Stimulated activated CD8-positive, alpha-beta memory T cell treated with anti-CD3 and anti-CD28 coated beads, Interleukin-2, amount 100 ng/mL, for 48 hours (primary cell): ENCODE results near the gene ANKMY1.

Experiments
- DNase-seq, 2 donors: peaks; one replicate each; pipeline ENCODE4 v3.0.0-alpha.2; 2020; ENCODE audit warnings: low read depth in 2 of 2

ANKMY1 gene

DNA sequence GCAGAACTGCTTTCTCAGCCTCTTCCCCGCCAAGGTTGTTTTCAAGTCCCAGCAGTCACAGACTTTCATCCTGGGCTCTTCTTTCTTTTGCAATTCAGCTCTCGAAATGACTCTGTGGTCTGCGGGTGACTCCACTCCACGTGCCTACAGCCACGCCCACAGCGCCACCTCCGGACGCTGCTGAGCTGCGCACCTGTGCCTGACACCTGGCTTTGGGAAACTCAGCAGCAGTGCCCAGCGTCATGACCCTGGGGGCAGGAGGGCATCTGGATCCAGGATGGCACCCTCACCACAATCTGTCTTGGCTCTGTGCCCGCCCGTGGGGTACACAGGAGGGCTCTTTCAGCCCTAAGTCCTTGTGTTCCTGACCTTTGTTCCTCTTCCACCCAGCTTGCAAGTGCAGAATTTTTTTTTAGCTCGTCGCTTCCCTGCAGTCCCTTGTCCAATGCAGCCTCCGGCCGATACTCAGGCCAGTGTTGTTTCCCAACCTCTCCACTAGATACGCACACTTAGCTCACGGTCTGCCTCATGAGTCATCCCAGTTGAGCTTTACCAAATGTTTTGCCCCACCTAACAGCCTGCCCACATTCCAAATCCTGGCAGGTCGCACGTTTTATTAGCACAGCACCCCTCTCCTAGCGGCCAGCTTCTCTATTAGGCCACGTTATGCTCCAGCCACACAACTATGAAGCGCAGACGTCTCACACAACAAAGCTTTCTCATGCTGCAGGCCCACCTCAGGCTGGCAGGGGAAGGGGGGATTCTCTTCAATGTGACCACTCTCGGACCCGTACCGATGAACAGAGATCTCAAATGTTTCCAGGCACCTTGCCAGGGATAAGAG, 22.2 kb upstream of the ANKMY1 start:
- peak in 1 of 2 donors; percentile 66 for DNase-seq

DNA sequence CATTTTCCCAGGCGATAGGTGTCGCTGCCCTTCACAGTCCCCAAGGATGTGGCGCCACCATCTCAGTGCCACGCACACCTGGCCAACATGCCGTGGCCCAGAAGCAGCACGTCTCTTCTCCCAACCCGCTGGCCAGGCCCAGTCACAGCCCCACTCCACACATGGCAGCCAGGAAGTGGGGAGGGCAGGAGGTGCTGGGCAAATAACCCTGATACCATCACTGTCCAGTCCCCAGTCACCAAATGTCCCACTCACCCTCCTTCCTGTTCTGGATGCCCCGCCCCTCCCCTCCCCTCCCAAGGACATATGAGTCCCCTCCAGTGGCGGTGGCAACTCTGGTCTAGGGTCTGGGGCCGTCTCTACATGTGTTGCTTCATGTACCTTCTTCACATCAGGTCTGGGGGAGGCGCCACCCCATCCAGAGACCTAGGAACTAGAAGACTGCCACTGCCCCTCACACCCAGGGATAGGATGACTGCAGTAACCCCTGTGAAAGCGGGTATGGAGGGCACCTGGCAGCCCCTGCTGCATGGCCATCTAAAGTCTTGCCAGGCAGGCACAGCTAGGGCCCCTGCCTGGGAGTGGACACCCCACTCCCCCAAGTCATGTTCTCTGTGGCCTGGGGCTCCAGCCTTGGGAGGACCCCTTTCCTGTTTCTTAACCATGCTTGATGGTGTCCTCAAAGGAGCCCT, 21.4 kb upstream of the ANKMY1 start:
- DNase-seq, result no peak

DNA sequence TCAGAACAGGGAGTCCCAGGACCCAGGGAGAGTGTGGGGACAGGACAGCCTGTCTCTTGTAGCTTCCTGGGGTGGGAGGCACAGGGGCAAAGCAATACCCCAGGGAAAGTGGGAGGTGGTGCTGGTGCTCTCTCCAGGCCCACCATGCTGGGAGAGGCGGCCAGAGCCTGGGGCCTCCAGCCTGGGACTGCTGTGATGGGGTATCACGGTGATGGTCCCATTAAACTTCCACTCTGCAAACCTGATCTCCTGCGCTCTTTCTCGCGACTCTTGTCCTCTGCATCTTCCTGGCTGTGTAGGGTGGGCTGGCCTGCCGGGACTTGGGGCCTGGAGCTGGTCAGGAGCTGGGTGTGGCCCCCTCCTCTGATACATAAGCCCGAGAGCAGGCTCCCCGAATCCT, 20.7 kb upstream of the ANKMY1 start:
- no peak for DNase-seq

- DNase-seq, result no peak
Measured at GRCh38 chr2:240578110-240578450, 20.3 kb upstream of the ANKMY1 start.

DNA sequence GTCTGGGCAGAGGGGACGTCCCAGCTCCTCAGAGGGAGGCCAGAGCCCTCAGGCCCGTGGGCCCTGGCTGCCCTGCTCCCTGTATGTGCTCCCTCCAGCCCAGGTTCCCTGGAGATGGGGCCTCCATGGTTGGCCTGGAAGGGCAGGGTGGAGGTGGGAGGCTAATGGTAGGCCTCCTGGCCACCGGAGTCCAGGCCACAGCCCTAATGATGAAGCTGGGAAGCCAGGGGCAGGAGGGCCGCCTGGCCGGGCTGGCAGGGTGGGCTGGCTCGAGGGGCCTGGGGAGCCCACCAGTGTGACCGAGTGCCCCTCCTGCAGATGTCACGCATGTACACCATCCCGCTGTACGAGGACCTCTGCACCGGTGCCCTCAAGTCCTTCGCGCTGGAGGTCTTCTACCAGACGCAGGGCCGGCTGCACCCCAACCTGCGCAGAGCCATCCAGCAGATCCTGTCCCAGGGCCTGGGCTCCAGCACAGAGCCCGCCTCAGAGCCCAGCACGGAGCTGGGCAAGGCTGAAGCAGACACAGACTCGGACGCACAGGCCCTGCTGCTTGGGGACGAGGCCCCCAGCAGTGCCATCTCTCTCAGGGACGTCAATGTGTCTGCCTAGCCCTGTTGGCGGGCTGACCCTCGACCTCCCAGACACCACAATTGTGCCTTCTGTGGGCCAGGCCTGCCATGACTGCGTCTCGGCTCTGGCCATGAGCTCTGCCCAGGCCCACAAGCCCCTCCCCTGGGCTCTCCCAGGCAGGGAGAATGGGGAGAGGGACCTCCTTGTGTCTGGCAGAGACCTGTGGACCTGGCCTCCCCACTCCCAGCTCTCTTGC, 19.7 kb upstream of the ANKMY1 start:
- DNase-seq, result no peak

GRCh38 chr2:240576436-240577205, 18.8 kb upstream of the ANKMY1 start:
- DNase-seq, result no peak

- DNase-seq, result no peak
Measured at GRCh38 chr2:240576036-240576435, 18.2 kb upstream of the ANKMY1 start.

DNA sequence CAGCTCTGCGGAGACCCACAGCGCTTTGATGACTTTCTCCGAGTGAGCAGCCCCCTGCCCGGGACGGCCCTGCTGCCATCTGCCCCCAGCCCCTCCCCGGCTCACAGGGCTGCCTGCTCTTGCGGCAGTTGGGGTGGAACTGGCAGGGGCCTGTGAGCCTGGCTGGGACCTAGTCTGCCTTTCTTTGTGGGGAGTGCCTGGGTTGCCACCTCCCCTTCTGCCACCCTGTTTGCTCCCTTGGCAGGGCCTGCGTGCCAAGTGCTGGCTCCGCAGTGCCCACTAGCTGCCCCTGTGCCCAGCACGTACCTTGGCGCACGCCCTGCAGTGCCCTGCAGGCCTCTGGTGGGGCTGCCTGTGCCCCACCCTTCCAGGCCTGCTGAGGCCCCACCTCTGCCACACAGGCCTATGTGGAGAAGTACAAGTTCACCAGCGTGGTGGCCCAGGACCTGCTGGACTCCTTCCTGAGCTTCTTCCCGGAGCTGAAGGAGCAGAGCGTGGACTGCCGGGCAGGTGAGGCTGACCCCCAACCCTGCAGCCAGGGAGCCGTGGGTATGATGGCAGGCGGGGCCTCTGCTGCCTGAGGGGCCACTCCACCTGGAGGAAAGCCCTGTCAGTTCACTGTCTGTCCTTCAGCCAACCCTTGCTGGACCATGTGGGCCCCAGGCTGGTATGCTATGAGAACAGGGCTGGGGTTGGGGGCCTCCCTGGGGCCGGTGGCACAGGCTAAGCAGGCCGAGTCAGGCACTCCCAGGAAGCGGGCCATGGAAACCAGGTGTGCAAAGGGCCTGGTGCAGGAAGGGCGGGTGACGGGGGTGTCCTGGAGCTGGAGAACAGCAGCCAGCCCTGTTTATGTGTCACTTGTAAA, 17.5 kb upstream of the ANKMY1 start:
- no peak for DNase-seq

DNA sequence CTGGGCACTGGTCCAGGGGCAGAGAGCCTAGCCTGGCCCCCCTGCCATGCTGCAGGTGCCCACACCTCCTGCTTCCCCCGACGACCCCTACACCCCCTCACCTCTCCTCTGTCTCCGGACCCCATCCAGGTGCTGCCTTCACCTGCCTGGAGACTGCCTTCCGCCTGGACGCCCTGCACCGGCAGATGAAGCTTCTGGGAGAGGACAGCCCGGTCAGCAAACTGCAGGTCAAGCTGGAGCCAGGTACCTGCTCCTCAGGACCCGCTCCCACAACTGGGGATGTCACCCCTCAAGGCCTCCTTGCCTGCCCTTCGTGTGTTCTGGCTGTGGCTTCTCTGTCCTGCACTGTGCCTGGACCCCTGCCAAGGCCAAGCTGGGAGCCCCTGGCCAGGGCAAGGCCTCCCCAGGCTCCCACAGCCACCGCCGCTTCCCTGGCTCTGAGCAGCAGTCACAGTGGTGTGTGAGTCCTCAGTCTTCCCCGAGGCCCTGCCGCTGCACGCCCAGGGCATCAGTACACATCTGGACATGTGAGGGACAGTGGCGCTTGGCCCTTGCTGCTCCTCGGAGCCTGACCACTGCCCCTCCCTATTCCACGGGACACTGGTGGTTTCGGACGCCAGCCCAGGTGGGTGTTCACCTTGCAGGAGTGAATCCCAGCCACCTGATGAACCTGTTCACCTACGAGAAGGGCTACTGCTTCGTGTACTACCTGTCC, 16.8 kb upstream of the ANKMY1 start:
- DNase-seq, result no peak

- no peak for DNase-seq
Measured at GRCh38 chr2:240573516-240574385, 16.0 kb upstream of the ANKMY1 start.

GRCh38 chr2:240573071-240573515, 15.3 kb upstream of the ANKMY1 start:
- no peak for DNase-seq

- DNase-seq, result no peak
Measured at GRCh38 chr2:240572141-240573031, 14.6 kb upstream of the ANKMY1 start.

GRCh38 chr2:240571314-240571973, 13.7 kb upstream of the ANKMY1 start:
- DNase-seq, result no peak

DNA sequence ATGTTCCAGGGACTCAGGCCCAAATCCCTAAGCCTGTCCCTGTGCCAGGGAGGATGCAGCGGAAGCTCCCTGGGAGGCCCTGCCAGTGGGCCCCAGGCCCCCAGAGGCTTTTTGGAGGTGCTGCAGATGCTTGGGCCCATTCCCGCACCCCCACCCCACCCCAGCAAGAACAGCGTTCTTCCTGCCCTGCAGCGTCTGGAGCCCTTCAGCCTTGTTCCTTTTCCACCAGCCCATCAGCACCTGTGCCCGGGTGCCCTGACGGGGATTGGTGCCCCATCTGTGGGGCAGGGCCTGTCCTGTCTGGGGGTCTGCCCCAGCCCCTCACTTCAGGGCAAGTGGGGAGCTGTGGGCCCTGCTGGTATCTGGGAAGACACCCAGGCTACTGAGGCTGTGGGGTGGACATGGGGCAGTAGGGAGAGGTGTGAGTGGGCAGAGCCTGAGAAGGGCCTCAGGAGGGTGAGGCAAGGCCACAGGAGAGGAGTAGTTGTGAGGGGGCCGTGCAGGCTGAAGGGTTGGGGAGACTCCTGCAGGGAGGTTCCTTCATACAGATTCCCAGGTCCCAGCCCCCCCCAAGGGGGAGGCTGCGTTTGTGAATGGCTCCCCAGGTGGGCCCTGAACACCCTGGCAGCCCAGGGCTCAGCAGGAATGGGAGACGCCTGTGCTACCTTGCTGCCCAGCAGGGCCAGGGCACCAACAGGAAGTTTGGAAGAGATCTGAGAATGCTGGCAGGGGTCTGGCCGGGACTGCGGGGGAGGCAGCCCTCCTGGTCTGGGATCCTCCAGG, 12.9 kb upstream of the ANKMY1 start:
- no peak for DNase-seq

DNA sequence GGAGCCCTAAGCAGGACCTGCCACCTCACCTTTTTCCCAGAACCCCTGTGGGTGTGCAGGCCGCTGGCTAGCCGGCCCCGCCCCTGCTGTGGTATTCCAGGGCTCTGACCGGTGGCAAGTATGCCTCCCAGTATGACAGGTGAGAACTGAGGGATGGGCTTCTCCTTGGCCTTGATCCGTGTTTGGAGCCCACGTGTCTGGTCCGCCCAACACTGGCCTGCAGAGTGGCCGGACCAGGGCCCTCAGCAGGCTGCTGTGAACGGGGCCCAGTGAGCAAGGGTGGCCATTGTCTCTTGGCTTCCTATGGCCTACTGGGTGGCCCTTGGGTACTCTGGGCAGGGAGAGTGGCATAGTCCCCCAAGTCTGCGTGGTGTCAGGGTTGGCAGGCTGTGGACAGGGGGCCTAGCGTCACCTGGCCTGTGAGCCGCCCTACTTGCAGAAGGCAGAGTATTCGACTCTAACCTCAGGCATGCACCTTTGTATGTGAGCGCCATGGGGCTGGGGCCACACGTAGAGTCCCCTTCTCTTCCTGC, 12.3 kb upstream of the ANKMY1 start:
- no peak for DNase-seq

GRCh38 chr2:240569523-240569997, 11.8 kb upstream of the ANKMY1 start:
- DNase-seq, result no peak
